HG03025 (cell line): ENCODE measurements around the gene NID1.

Experiments
- ATAC-seq: cut with Tn5 transposase; IDR thresholded peaks from one replicate; pipeline ENCODE4 v1.9.1; 2021; ENCODE audit warnings: mild to moderate bottlenecking, moderate library complexity; ENCODE audit not compliant: unreplicated experiment, low FRiP score

NID1 gene

DNA sequence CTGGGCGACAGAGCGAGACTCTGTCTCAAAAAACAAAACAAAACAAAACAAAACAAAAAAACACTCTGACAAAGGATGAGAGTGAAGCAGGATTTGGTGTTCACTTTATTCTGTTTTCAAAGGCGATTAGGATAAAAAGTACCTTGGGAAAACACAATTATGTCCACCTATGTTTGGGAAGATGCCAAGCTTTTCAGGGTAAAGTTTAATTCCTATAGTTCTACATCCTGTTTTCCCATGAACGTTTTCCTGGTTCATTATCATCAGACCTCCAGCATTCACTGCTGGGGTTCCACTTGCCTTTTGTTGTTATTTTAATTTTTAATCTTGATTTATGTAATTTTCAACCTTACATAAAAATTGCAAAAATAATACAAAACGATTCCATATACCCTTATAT lies 4.9 kb upstream of the NID1 start:
- ATAC-seq, result no peak

DNA sequence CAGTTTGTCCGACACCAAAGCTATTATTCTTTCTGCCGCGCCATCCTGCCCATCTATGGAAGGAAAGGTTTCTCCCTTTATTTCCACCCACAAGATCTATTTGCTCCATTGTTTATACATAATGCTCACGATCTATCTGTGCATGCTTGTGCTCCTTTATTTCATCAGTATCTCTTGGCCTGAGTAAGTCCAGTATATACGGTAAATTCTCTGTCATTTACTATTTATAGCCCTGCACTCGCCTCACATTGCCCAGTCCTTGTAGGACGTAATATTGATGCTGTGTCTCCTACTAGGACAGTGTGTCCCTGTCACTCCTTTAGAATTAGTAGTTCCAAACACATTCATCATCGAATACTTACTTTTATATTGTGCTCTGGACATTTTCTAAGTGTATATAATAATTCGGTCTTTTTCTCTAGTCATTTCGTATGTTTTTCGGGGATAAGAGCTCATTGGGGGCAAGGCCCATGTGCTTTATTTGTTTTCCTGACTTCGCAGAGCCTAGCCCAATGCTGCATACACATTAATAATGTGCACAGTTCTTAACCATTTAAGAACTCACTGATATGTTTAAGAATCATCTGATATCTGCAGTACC lies 3.1 kb upstream of the NID1 start:
- ATAC-seq, result no peak

DNA sequence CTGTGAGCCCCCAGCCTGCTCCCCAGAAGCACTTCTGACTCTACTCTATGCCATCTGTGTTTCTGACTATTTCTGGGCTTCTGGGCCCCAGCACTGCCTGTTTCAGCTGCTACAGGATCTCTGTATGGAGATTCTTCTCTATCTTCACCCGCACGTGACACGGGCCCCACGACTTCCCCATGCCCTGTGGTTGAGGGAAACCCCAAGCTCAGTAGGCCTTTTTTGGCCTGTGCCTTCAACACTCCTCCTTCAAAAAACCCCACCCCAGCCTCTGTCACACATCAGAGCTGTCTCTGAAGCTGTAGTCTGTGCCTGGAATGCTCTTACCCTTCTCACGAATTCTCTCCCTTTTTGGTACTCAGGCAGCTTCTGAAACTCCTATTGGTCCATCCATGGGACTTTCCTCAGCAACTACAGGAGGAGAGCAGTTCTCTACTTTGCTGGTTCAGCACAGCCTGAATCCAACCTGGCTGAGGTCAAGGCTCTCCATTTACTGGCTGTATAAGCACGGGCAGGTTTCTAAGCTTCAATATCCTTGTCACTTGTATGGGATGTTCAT lies 2.0 kb upstream of the NID1 start:
- ATAC-seq, result peak; percentile 83

DNA sequence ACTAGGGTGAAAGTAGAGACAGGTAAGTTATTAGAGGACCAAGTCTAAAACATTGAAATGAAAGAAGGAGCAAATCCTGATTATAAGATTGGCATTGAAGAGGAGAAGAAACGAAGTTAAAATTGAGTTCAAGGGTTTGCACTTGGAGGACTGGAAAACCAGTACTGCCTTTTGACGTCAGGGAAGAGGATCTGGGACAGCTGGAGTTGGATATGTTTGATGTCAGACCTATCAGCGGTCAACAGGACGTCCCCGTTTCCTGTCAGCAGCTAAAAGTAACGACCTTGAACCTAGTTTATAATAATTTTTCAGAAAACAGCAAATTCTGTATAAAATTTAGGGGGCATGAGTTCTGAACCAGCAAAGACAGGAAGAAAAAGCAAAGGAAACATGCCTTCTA lies 1.2 kb upstream of the NID1 start:
- ATAC-seq, result no peak

DNA sequence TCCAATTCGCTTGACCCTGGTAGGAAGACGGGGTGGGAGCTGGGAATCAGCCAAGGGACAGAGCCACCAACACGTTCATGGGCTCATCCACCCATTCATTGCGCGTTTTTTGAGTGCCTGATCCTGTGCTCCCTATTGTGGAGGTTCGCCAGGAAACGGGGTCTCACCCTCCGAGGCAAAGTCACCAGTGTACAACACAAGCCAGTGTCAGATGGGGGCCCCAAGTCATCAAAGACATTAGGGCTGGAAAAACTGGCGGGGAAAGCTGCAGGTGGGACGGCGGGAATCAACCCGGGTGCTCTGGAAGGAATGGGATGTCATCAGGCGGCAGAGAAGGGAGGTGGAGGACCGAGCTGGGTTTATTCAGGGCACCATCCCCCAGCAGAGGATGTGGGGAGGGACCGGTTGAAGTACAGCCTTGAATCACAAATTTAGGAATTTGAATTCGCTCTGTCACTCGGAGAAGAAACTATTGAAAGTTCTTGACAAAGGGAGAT lies 667 bp upstream of the NID1 start:
- ATAC-seq, result no peak

DNA sequence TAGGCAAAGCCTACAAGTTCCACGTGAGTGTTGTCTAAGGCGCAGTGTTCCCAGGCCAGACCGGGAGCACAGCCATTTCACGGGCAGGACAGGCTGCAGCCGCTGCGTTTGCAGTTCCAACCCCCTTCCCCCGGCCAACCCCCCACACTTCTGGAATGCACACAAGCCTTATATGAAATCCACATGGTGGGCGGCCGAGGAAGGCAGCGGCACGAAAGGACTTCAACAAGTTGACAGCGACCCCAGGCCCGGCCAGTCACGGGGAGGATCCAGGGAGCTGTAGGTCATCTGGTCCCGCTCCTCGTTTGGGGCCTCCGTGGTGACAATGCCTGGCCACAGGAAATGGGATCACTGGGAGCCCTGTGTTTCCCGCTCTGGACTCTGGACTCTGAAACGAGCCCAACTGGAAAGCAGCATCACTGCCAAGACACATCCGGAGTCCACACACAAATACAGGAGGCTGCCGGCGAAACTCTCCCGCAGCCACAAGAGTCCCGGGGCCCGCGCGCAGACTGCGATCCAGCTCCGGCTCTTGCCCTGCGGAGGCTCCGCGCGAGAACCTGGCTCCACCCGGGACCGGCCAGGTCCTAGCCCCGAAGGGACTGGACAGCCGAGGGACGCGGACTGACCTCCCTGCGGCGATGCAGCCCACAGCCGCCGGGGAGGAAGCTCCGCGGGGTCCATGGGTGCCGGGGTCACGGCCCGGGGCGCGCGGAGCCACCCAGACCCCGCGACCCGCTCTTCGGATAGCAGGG lies 794 bp downstream of the NID1 start:
- no peak for ATAC-seq

DNA sequence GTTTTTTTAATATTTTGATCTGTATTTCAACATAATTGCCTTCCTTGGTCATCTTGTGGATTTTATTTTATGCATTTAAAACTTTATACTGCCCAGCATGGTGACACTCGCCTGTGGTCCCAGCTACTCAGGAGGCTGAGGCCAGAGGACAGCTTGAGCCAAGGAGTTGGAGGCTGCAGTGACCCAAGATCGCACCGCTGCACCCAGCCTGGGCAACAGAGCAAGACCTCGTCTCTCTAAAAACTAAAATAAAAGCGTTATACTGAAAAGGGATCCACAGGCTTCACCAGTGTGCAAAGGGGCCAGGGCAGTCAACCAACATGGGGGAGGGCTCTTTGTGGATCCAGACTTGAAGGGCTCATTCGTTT lies 1.4 kb downstream of the NID1 start:
- no peak for ATAC-seq

DNA sequence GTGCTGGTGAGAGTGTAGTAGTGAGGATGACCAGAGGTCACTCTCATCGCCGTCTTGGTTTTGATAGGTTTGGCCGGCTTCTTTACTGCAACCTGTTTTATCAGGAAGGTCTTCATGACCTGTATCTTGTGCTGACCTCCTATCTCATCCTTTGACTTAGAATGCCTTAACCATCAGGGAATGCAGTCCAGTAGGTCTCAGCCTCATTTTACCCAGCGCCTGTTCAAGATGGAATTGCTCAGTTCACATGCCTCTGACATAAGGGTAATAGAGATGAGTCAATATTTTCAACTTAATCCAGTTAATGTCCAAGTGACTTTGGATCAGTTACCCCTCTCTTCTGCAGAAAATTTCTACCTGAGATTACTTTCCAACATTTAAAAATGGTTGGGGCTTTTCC lies 4.6 kb downstream of the NID1 start:
- ATAC-seq, result no peak

DNA sequence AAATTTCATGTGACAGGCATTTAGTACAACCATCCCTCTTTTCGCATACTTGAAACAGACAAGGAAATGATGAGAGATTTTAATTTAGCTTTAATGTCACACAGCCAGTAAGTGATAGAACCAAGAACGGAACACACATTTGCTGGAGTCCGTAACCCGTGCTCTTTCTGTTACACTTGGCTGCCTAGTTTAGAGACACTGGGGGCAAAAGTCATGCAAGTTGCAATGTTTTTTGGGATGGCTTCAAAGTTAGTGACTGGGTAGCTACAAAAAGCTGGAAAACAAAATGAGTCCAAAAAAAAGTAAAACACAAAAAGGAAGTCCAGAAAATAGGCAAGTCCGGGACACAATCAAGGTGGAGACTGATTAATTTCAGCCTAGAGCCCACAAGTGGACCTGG lies 5.9 kb downstream of the NID1 start:
- ATAC-seq, result no peak

DNA sequence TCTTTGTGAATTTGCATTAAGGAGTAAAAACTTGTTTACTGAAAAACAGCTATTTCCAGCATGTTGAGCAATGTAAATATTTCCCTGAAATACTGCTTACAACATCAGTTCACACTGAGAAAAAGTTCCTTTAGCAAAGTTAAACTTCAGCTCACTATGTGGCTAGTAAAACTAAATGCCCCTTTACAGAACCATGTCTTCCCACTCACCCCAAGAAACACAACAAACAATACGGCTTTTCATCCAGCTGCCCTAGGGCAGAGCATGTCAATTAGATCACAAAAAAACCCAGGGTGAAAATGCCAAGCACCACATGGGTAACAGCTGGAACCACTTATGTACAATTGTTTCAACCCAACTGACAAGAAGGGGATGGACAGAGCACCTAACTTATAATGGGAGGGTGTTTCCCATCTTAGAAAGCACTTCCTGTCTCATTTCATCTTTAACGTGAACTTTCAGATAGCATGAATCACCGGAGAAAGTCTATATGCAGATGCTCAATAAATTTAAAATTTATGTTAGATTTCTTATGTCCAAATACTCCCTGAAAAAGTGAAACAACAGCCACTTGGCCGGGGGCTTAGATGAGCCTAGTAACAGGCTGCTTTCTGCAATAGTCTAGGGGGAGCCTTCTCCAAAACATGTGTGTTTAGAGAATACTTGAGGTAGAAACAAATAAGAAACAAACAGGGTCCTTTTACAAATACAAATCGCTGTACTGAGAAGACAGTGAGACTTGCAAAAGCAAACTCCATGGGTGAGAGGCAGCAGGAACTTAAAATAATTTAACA lies 6.6 kb downstream of the NID1 start:
- no peak for ATAC-seq

DNA sequence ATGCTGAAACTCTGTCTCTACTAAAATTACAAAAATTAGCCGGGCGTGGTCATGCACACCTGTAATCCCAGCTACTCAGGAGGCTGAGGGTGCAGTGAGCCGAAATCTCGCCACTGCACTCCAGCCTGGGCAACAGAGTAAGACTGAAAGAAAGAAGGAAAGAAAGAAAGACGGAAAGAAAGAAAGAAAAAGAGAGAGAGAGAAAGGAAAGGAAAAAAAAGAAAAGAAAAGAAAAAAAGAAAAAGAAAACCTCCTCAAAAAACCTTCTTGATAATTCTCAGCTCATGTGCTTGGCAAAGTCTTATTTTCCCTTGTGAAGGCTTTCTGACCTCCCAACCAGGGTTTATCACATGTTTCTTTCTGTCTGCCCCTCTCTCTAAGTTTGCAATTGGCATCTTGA lies 7.3 kb downstream of the NID1 start:
- no peak for ATAC-seq

DNA sequence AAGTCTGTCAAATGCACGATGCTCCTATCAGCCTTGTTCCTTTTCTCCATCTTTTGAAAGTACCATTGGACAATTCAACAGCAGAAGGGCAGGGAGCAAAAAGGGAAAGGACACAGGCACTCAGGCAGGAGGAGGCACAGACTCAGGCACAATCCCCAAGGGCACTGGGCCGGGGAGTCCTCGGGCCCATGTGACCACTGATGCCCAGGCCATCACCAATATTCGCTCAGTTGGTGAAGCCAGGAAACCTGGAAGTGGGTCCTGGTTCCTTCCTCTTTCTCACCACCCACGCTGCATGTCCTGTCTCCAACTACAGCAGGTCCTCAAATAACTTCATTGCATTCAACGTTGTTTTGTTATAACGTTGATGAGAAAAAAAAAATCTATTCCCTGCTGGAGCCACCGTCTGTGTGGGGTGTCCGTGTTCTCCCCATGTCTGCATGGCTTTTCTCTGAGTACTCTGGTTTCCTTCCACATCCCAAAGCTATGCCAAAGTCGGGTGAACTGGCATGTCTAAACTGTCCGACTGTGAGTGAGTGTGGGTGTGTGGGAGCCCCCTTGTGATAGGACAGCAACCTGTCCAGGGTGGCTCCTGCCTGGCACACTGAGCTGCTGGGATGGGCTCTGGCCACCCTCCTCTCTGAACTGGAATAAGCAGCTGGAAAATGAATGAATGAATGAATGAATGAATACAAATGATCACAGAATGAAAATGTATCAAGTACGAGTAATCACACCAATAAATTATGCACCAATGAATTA lies 12.5 kb downstream of the NID1 start:
- no peak for ATAC-seq

DNA sequence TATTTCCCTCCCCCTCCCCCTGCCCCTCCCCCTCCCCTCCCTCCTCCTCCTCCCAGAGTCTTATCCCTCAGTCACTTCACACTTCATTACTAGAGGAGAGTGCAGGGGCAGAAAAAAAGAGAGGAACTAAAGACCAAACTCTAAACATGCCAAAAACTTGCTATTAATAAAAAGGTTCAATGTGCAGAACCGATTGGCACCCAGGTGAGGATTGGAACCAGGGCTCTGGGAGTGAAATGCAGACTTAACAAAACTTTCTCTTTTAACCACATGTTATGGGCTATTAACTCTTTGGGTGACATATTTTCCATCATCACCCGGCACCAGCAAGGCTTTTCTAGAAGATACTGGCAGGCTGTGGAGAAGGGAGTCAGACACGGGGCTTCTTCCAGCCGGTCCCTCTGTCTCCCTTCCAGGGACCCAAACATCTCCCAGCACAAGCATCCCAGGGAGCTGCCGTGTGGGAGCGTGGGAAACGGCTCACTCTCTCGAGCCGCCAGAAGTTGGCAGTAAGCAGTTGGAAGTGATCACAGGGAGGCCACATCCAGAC lies 13.6 kb downstream of the NID1 start:
- no peak for ATAC-seq

DNA sequence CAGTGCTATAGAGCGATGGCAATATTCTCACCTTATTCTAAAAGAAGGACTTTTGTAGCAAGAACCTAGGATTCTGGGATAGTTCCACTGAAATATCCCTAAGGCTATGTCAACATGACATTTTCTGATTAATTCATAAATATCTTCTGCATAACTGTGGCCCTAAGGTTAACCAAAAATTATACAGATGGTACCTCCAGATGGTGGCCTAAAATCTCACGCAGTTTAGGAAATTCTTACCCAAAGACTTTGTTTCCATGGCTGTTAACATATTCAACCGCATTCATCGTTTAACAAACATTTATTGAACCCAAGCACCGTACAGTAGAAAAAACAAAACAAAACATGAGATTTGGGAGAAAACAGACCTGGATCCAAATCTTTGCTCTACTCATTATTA lies 19.1 kb downstream of the NID1 start:
- no peak for ATAC-seq

DNA sequence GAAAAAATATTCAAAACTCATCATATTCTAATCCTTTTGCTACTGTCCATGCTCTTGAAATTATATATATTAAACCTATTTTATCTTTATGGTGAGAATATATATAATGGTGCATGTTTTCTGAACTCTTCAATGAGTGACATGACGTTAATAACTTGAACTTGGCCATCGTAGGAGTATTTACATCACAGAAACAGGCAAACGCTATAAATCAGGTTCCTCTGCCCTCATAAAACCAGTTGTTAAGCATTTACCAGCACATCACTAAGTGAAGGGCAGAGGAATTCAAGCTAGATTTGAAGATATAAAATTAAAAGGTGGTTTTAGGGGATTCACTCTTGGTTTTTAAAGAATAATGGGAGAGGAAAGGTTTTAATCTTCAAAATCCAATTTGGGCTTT lies 20.5 kb downstream of the NID1 start:
- no peak for ATAC-seq

DNA sequence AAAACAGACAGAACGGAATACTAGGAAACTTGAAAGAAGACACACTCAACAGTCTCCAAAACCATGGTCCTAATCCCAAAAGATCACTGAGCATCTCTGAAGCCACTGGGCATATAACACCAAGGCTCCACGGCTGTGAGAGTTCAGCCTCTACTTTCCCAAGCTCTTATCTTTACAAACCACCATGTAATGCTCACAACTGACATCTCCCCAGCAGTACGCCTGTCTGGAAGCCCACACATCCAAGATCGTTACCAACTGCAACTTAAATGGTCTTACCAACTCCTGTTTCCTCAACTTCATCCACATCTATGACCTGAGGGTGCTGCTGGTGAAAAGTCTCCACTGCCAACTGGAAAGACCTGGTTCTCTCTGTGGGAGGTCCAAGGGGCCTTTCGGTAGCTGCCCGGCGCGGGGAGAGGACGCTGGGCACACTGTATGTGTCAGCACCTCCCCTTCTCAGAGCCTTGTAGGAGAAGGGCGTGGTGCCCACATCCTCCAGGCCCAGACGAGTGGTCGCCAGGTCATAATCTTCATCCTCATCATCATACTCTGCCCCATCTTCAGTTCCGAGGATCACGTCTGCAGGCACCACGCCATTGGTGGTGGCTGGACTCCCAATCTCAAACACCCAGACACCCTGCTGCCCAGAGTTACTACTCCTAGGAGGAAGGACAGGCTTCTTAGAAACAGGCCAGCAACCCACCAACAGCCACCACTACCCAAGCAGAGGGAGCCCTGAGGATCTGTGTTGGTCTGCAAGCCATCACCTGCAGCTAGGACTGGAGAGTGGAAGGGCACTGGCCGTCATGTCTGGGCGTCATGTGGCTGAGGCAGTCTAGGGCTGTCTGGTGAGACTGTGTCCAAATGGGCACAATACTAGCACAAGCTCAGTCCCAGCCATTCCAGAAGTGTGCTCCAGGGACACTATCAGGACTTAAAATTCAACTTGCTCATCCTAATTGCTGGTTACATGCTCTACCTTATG lies 23.0 kb downstream of the NID1 start:
- ATAC-seq, result no peak

DNA sequence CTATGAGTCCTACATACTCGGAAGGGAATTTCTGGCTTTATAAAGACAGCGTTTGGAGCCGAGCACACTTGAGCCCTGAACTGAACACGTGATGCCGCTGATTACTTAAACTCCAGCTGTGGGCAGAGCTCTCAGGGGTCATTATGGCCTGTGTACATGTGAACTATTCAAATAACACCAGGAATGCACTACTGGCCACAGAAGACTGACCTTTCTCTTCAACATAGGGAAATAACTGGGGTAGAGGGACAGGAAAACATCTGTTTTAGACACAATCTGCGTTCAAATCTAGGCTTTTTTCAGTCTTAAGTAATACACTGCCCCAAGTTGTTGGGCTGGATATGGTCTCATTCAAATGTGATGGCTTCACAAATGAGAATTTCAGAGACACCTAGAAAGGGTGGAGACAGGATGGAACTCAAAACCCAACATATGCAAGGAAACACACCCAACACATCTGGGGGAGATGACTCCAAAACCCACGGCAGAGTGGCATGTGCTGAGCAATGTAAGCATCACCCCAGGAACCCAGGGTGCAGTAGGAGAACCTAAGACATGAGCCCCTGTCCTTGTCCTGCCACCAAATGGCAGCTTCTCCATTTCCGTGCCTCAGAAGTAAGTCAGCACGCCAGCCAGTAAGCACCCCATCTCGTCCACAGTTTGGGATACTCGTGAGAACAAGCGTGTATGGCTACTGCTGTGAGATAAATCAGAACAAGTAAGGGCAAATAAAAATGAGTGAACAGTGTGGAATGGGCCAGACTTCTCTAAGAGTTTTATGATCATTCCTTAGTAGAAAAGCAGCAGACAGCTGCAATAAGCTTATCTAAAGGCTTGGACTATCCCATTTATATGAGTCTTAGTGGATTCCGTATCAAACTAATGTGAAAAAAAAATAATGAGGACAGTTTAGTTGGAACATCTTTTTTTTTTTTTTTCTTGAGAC lies 24.9 kb downstream of the NID1 start:
- no peak for ATAC-seq

DNA sequence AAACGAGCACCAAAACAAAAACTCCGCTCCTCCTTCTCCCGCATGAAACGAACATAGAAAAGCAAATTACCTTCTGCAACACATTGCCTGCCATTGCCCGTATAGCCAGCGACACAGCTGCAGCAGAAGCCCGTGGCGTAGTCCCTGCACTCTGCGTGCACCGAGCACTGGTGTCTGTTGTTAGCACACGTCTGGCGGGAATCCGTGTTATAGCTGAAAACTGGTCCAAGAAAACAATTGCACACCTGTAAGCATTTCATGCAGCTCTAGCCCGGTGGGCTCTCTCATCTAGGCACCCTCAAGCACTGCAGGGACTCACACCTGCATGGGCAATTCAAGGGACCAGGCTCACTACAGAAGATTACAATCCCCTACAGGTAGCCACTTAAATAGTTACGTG lies 26.9 kb downstream of the NID1 start:
- ATAC-seq, result no peak
